ENCODE data around the gene ADAMTS7. TPM values are rescaled to one million over a fixed set of nuclear protein-coding genes. Genes with fewer than 3 reads are reported as not detected.
"Not testable (repeated sequence)": the region's sequence is repeated elsewhere in the genome, so short reads cannot be mapped to it uniquely, and the experiment has no call there.

Gene ADAMTS7
- total RNA-seq, 1 donor from 2014 or later: 51.9 TPM

GRCh38 chr15:78841891-78842290 is 30.6 kb upstream of the ADAMTS7 start:
- TF ChIP-seq CTCF (conservative IDR thresholded peaks at IDR 0.05): no peak
- Mint-ChIP-seq H3K9me3 (no peaks in the 10 kb centered on the region), H3K27me3 (peaks cover 6% of the 10 kb centered on the region), H3K27ac (no peak overlapping the region), H3K36me3 (no peaks in the 10 kb centered on the region), H3K4me1 (ENCODE audit: unreplicated experiment) (peaks cover 16% of the 10 kb centered on the region), H3K4me3 (no peak overlapping the region)
- no peak for DNase-seq (ENCODE audit: extremely low spot score, unreplicated experiment)

- Mint-ChIP-seq H3K27ac (no peak overlapping the region), H3K9me3 (no peaks in the 10 kb centered on the region), H3K27me3 (peaks cover 6% of the 10 kb centered on the region), H3K36me3 (no peaks in the 10 kb centered on the region), H3K4me3 (no peak overlapping the region), H3K4me1 (ENCODE audit: unreplicated experiment) (peaks cover 16% of the 10 kb centered on the region)
- TF ChIP-seq CTCF (conservative IDR thresholded peaks at IDR 0.05): no peak
- no peak for DNase-seq (ENCODE audit: extremely low spot score, unreplicated experiment)
Measured at GRCh38 chr15:78841376-78841706, 30.1 kb upstream of the ADAMTS7 start.

GRCh38 chr15:78840661-78841375 is 29.6 kb upstream of the ADAMTS7 start:
- TF ChIP-seq CTCF (conservative IDR thresholded peaks at IDR 0.05): no peak
- Mint-ChIP-seq H3K27ac (no peak overlapping the region), H3K9me3 (no peaks in the 10 kb centered on the region), H3K36me3 (no peaks in the 10 kb centered on the region), H3K27me3 (peaks cover 6% of the 10 kb centered on the region), H3K4me1 (ENCODE audit: unreplicated experiment) (peaks cover 16% of the 10 kb centered on the region), H3K4me3 (no peak overlapping the region)
- no peak for DNase-seq (ENCODE audit: extremely low spot score, unreplicated experiment)

GRCh38 chr15:78839151-78839550 is 27.9 kb upstream of the ADAMTS7 start:
- H3K4me1 Mint-ChIP-seq (ENCODE audit: unreplicated experiment): peaks cover 16% of the 10 kb centered on the region
- not testable (repeated sequence) for H3K9me3 Mint-ChIP-seq; H3K27me3 Mint-ChIP-seq; H3K27ac Mint-ChIP-seq; DNase-seq (ENCODE audit: extremely low spot score, unreplicated experiment); H3K4me3 Mint-ChIP-seq; H3K36me3 Mint-ChIP-seq

- Mint-ChIP-seq H3K36me3 (no peaks in the 10 kb centered on the region), H3K27ac (no peak overlapping the region), H3K4me3 (no peak overlapping the region)
Measured at GRCh38 chr15:78838489-78838888, 27.2 kb upstream of the ADAMTS7 start.

GRCh38 chr15:78837543-78837942 is 26.3 kb upstream of the ADAMTS7 start:
- peaks cover 15% of the 10 kb centered on the region for H3K4me1 Mint-ChIP-seq (ENCODE audit: unreplicated experiment)
- no peaks in the 10 kb centered on the region for H3K36me3 Mint-ChIP-seq
- H3K27ac Mint-ChIP-seq: no peak overlapping the region
- H3K4me3 Mint-ChIP-seq: no peak overlapping the region
- H3K9me3 Mint-ChIP-seq: no peaks in the 10 kb centered on the region
- H3K27me3 Mint-ChIP-seq: peaks cover 9% of the 10 kb centered on the region
- no peak for DNase-seq (ENCODE audit: extremely low spot score, unreplicated experiment)
- no peak for TF ChIP-seq CTCF (conservative IDR thresholded peaks at IDR 0.05)

More at GRCh38 chr15:78838489-78838888, 27.2 kb upstream of the ADAMTS7 start:
- peaks cover 16% of the 10 kb centered on the region for H3K4me1 Mint-ChIP-seq (ENCODE audit: unreplicated experiment)
- H3K9me3 Mint-ChIP-seq: no peaks in the 10 kb centered on the region
- DNase-seq (ENCODE audit: extremely low spot score, unreplicated experiment): no peak
- TF ChIP-seq CTCF (conservative IDR thresholded peaks at IDR 0.05): no peak
- peaks cover 3% of the 10 kb centered on the region for H3K27me3 Mint-ChIP-seq

Data from type B pancreatic cell (in vitro differentiated cells).